Coronary artery (tissue), 2 donors: Measurements from ENCODE around the gene CEP85L.

ENCODE experiments used
- DNase-seq: peaks from one replicate; pipeline ENCODE4 v3.0.0-alpha.2; 2017; ENCODE audit warnings: low spot score
- H3K27ac ChIP-seq, 2 donors: fragments of 200-600 bp; sonication (generic); one replicate each; pipeline ENCODE4 v1.5.1; 2016 to 2019
- H3K4me3 ChIP-seq: fragments of 200-600 bp; sonication (generic); 2 replicates; pipeline ENCODE4 v1.5.1; 2016; ENCODE audit warnings: mild to moderate bottlenecking, moderate library complexity
- TF ChIP-seq, protein P1 (sequence below): fragments of 200-600 bp; sonication (generic); IDR thresholded peaks from one replicate; pipeline ENCODE4 v1.5.1; 2019; ENCODE audit warnings: antibody characterized with exemption

The CEP85L gene

DNA sequence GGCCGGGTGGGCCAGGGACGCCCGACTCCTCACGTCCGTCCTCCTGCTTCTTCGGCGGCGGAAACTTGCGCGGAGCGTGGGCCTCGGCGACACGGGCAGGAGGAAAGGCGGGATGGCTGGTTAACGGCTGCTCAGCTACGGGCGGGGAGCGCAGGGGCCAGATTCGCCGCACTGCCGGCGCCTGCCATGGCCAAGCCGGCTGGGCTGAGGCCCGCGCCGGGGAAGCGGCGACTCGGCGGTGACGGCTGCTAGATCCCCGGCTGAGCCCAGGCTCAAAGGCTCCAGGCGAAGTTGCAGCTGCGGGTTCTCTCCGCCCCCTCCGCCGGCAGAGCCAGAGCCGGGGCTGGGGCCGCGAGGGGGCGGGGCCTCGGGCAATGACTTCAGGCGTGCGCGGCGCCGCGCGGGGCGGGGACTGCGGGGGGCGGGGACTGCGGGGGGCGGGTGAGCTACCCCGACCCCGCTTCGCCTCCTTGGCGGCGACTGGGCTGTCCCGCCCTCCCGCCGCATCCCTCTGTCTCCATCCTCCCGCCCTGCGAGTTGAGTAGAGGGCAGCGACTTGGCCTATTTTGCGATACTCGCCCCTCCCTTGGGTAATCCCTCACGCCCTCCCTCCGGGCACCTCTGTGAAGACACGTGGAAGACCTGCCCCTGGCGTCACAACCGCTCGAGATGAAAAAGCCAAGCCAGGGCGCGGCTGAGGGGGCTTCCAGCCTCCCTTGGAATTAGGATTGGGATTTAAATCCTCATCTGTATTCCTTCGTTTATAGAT, at the start of gene CEP85L:
Gene CEP85L (minus strand): TSS at position 310 of the 769 bp plus-strand sequence. CDS start 322 bp downstream, outside the sequence.
- DNase-seq, result peak; percentile 89
- Histone ChIP-seq H3K4me3 (peak within 1 kb of the TSS; percentile 92), H3K27ac (peak within 1 kb of the TSS; percentile 85 to 96)
- TF ChIP-seq, protein P1, sequence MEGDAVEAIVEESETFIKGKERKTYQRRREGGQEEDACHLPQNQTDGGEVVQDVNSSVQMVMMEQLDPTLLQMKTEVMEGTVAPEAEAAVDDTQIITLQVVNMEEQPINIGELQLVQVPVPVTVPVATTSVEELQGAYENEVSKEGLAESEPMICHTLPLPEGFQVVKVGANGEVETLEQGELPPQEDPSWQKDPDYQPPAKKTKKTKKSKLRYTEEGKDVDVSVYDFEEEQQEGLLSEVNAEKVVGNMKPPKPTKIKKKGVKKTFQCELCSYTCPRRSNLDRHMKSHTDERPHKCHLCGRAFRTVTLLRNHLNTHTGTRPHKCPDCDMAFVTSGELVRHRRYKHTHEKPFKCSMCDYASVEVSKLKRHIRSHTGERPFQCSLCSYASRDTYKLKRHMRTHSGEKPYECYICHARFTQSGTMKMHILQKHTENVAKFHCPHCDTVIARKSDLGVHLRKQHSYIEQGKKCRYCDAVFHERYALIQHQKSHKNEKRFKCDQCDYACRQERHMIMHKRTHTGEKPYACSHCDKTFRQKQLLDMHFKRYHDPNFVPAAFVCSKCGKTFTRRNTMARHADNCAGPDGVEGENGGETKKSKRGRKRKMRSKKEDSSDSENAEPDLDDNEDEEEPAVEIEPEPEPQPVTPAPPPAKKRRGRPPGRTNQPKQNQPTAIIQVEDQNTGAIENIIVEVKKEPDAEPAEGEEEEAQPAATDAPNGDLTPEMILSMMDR, result no peak

DNA sequence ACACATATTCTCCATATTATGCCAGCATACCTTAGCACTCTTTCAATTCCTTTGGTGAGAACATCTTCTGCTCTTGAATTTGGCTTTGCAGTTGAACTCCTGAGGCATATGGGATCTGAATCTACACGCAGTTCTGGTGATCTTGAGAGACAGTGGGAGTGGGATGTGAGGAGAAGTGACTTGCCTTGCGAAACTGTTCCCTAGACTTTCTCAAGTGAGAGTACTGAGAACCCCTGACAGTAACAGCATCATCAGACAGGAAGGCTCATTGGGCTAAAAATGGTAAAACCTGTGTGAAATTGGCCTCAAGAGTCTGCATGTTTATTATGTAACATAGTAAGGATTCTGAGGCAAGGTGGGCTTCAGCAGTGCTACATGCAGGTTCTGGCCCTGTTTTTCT, 49.1 kb upstream of the CEP85L start:
- DNase-seq, result no peak
- Histone ChIP-seq H3K4me3 (no peak overlapping the region), H3K27ac (no peak overlapping the region)
- TF ChIP-seq, protein P1, result no peak

DNA sequence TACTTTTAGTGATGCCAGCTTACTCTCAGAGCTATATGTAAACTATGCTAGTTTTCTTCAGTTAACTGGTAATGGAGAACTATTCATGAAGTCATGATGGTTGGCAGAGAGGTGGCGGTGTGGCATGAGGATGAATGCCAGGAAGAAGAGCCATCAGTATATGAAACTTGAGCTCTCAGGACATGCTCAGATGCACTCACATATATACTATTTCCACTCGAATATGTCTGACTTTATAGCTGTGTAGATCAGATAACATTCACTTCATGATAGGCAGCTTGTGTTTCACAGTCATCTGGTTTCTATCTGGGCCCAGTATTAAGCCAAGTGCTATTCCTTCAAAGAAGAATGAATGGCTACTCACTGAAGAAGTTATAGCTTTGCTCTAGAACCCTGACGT, 46.2 kb upstream of the CEP85L start:
- H3K27ac ChIP-seq, result no peak overlapping the region
- TF ChIP-seq, protein P1, result no peak
- no peak overlapping the region for H3K4me3 ChIP-seq

DNA sequence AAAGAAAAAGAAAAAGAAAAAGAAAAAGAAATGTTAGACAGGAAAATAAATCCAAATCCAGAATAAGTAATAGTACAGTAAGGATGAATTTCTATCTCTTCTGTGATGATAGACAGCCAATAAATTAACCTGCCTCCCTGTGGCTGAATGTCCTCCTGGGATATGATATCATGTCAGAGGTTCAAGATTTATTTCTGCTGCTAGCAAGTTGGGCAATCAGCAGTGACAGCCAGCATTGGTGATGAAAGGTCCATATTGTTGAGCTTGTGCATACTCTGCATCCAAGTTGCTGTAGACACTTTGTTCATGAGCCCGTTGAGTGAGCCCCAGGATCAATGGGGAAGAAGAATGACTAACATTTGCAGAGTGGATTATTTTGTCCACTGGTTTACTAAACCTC, 44.9 kb upstream of the CEP85L start:
- TF ChIP-seq, protein P1, result no peak
- Histone ChIP-seq H3K4me3 (no peak overlapping the region), H3K27ac (no peak overlapping the region)
- DNase-seq, result no peak

More for the DNA sequence above, 46.2 kb upstream of the CEP85L start:
- DNase-seq, result no peak

DNA sequence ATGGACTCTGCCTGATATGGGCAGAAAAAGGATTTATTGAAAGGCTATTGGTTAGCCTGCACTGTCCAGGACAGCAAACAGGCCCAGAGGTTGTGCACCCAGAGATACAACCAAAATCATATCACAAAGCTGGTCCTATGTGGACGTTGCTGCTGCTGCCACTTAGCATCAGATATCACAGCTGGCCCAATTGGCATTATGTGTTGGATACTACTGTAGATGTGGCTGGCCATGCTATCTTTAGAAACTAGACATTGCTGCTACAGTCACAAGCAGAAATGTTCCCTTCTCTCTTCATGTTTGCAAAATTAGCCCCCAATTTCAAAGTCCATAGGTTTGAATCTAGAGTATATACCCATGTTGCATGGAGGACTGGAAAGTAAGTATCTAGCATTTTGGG, 42.2 kb upstream of the CEP85L start:
- Histone ChIP-seq H3K27ac (no peak overlapping the region), H3K4me3 (no peak overlapping the region)
- DNase-seq, result no peak
- TF ChIP-seq, protein P1, result no peak

DNA sequence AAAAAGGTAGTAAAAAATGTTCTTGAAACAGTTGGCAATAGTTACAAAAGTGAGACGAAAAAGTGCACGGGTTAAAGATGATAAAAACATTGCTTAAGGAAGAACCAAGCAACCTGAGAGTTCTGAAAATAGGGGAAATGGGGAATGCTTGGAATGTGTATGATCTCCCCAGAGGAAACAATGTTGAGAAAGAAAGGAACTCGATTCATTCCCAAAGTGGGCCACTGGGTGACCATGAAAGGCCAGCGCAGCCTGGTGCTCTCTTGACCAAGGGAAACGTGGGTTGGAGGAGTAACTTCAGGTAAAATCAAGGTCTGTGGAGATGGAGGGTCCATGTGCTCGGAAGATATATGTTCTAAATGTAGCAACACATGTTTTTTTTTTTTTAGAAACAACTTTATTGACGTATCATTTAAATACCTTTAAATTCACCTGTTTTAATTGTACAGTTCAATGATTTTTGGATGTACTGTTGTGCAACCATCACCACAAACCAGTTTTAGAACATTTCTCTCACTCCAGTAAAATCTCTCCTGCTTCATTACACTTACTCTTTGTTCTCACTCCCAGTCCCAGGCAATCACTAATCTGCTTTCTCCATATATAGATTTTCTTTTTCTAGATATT, 34.5 kb upstream of the CEP85L start:
- TF ChIP-seq, protein P1, result no peak
- DNase-seq, result no peak
- H3K4me3 ChIP-seq, result no peak overlapping the region
- no peak overlapping the region for H3K27ac ChIP-seq
